PC-9 (cell line): ENCODE measurements around the gene COL18A1. TPM values are rescaled to one million over a fixed set of nuclear protein-coding genes. Genes with fewer than 3 reads are reported as not detected.

ENCODE experiments used
- BruUV-seq: library from RNA; stranded (reverse); fragments of 400-500 nt; replicated peaks from 2 replicates; lab custom pipeline; 2021; lab: Mats Ljungman, UMichigan
- CTCF ChIA-PET: fragments of 300-600 bp; sonication (Branson Sonifier 250); formaldehyde crosslinking; loops from one replicate; lab custom pipeline; 2022; ENCODE audit warnings: antibody characterized with exemption; lab: Charles Lee
- POLR2A ChIA-PET: fragments of 300-600 bp; sonication (Branson Sonifier 250); formaldehyde crosslinking; loops from one replicate; lab custom pipeline; 2022; ENCODE audit warnings: antibody characterized with exemption; ENCODE audit not compliant: unreplicated experiment; lab: Charles Lee
- DNase-seq, 2 experiments: peaks; one replicate each; pipeline versions ENCODE4 v3.0.0 to v3.0.0-alpha.2; 2015 to 2022; ENCODE audit warnings: mixed read lengths in 1 of 2
- H2AFZ ChIP-seq: fragments of 200-600 bp; sonication (generic); 2 replicates; pipeline ENCODE4 v1.8.1; 2017; ENCODE audit warnings: antibody characterized with exemption
- H3F3A ChIP-seq: fragments of 200-600 bp; sonication (generic); 2 replicates; pipeline ENCODE4 v1.8.1; 2017; ENCODE audit warnings: antibody characterized with exemption, mild to moderate bottlenecking, low read depth; ENCODE audit not compliant: insufficient read depth
- H3K27ac ChIP-seq: fragments of 200-600 bp; sonication (generic); 2 replicates; pipeline ENCODE4 v1.6.1; 2016; ENCODE audit warnings: mixed run types
- H3K27me3 ChIP-seq: fragments of 200-600 bp; sonication (generic); 2 replicates; pipeline ENCODE4 v1.6.1; 2016; ENCODE audit warnings: low read depth, mixed run types; ENCODE audit not compliant: insufficient read depth
- H3K36me3 ChIP-seq: fragments of 200-600 bp; sonication (generic); 2 replicates; pipeline ENCODE4 v1.6.1; 2016; ENCODE audit warnings: low read depth, mixed run types
- H3K4me1 ChIP-seq: fragments of 200-600 bp; sonication (generic); replicated peaks from 2 replicates; pipeline ENCODE4 v1.6.1; 2016; ENCODE audit warnings: mixed run types; ENCODE audit not compliant: insufficient read depth
- H3K4me2 ChIP-seq: fragments of 200-600 bp; sonication (generic); 2 replicates; pipeline ENCODE4 v1.6.1; 2017; ENCODE audit warnings: mixed run types
- H3K4me3 ChIP-seq: fragments of 200-600 bp; sonication (generic); 2 replicates; pipeline ENCODE4 v1.6.1; 2016; ENCODE audit warnings: mixed run types
- H3K79me2 ChIP-seq: fragments of 200-600 bp; sonication (generic); 2 replicates; pipeline ENCODE4 v1.6.1; 2017; ENCODE audit warnings: low read depth, mixed run types
- H3K9me2 ChIP-seq: fragments of 200-600 bp; sonication (generic); 2 replicates; pipeline ENCODE4 v1.8.1; 2017; ENCODE audit warnings: mild to moderate bottlenecking; ENCODE audit not compliant: insufficient read depth
- H3K9me3 ChIP-seq: fragments of 200-600 bp; sonication (generic); 2 replicates; pipeline ENCODE4 v1.8.1; 2016; ENCODE audit warnings: low read depth; ENCODE audit not compliant: insufficient read depth
- H4K20me1 ChIP-seq: fragments of 200-600 bp; sonication (generic); 2 replicates; pipeline ENCODE4 v1.8.1; 2017; ENCODE audit not compliant: insufficient read depth
- EZH2 ChIP-seq: fragments of 200-600 bp; sonication (generic); IDR thresholded peaks from 2 replicates; pipeline ENCODE4 v1.8.0; 2017; ENCODE audit warnings: antibody characterized with exemption, low read depth
- intact Hi-C: fragments of 100-400 bp; cut with micrococcal nuclease; formaldehyde crosslinking; loops from one replicate; pipeline ENCODE4 v1.10.0; 2022; ENCODE audit not compliant: unreplicated experiment
- total RNA-seq: library from RNA; stranded (reverse); gene quantifications from 2 replicates; pipeline ENCODE4 v1.2.3, GENCODE V29; 2021
- TF ChIP-seq, protein P1 (sequence below): fragments of 200-600 bp; sonication (generic); conservative IDR thresholded peaks from 2 replicates; pipeline ENCODE4 v1.6.1; 2017; ENCODE audit warnings: mixed run types, antibody characterized with exemption, mild to moderate bottlenecking, moderate library complexity

COL18A1 gene
- total RNA-seq, 1 experiment from 2014 or later = 82.4 TPM

GRCh38 chr21:45504516-45505415 lies 99.8 kb downstream of the COL18A1 start:
- Histone ChIP-seq H3K27ac (no peak overlapping the region), H3F3A (no peaks in the 10 kb centered on the region), H3K4me1 (no peaks in the 10 kb centered on the region), H3K36me3 (no peaks in the 10 kb centered on the region), H3K27me3 (no peaks in the 10 kb centered on the region), H3K79me2 (no peaks in the 10 kb centered on the region), H3K4me3 (no peak overlapping the region), H4K20me1 (no peaks in the 10 kb centered on the region), H3K9me2 (no peaks in the 10 kb centered on the region), H2AFZ (no peak overlapping the region), H3K4me2 (no peak overlapping the region), H3K9me3 (no peaks in the 10 kb centered on the region)
- no peak for DNase-seq
- POLR2A ChIA-PET = no interaction called here
- CTCF ChIA-PET = no interaction called here
- no TSS peak for BruUV-seq
- intact Hi-C loops = no loop called here
- TF ChIP-seq EZH2 = no peak
- TF ChIP-seq, protein P1, sequence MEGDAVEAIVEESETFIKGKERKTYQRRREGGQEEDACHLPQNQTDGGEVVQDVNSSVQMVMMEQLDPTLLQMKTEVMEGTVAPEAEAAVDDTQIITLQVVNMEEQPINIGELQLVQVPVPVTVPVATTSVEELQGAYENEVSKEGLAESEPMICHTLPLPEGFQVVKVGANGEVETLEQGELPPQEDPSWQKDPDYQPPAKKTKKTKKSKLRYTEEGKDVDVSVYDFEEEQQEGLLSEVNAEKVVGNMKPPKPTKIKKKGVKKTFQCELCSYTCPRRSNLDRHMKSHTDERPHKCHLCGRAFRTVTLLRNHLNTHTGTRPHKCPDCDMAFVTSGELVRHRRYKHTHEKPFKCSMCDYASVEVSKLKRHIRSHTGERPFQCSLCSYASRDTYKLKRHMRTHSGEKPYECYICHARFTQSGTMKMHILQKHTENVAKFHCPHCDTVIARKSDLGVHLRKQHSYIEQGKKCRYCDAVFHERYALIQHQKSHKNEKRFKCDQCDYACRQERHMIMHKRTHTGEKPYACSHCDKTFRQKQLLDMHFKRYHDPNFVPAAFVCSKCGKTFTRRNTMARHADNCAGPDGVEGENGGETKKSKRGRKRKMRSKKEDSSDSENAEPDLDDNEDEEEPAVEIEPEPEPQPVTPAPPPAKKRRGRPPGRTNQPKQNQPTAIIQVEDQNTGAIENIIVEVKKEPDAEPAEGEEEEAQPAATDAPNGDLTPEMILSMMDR = no peak

DNA sequence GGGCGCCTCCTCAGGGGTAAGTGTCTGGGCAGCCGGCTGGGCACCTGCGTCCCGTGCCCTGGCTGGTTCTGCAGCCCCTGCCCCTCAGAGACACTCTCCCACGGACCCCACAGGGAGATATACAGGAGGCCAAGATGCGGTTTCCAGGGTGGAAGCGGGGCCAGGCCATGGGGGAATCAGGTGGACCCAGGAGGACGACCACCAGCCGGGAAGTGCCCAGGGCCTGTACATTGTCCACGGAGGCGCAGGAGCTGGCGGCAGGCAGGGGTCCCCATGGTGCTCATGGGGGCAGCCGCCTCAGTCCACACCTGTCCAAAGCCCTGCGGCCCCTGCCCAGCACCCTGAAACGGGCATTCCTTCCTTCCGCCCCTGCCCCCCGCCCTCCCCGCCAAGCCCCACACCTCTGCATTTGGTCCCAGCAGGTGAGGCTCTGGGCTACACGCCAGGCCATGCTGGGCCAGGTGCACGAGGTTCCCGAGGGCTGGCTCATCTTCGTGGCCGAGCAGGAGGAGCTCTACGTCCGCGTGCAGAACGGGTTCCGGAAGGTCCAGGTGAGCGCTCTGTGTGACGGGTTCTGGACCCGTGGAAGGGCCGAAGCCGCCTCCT lies 100.6 kb downstream of the COL18A1 start:
- Histone ChIP-seq H3K27me3 (no peaks in the 10 kb centered on the region), H3K27ac (no peak overlapping the region), H2AFZ (no peak overlapping the region), H3F3A (no peaks in the 10 kb centered on the region), H3K9me3 (no peaks in the 10 kb centered on the region), H3K4me2 (no peak overlapping the region), H3K9me2 (no peaks in the 10 kb centered on the region), H4K20me1 (no peaks in the 10 kb centered on the region), H3K36me3 (no peaks in the 10 kb centered on the region), H3K4me1 (no peaks in the 10 kb centered on the region), H3K4me3 (no peak overlapping the region), H3K79me2 (no peaks in the 10 kb centered on the region)
- no peak for TF ChIP-seq EZH2
- TF ChIP-seq, protein P1 = no peak
- ChIA-PET CTCF (no interaction called here), POLR2A (no interaction called here)
- BruUV-seq = no TSS peak
- no peak for DNase-seq
- intact Hi-C loops = no loop called here

GRCh38 chr21:45506241-45506817 lies 101.4 kb downstream of the COL18A1 start:
- H3K9me2 ChIP-seq = no peaks in the 10 kb centered on the region
- TF ChIP-seq, protein P1 = no peak
- no peak for TF ChIP-seq EZH2
- no TSS peak for BruUV-seq
- DNase-seq = no peak
- H4K20me1 ChIP-seq = no peaks in the 10 kb centered on the region
- no peaks in the 10 kb centered on the region for H3K36me3 ChIP-seq
- POLR2A ChIA-PET = no interaction called here
- no peaks in the 10 kb centered on the region for H3K4me1 ChIP-seq
- H3K4me3 ChIP-seq = no peak overlapping the region
- intact Hi-C loops = no loop called here
- H3K79me2 ChIP-seq = no peaks in the 10 kb centered on the region
- H3K9me3 ChIP-seq = no peaks in the 10 kb centered on the region
- H3K27me3 ChIP-seq = no peaks in the 10 kb centered on the region
- CTCF ChIA-PET = no interaction called here
- H3K27ac ChIP-seq = no peak overlapping the region
- H3K4me2 ChIP-seq = no peak overlapping the region
- H3F3A ChIP-seq = no peaks in the 10 kb centered on the region
- no peak overlapping the region for H2AFZ ChIP-seq
